Stomach (tissue), 9 donors: Measurements from ENCODE around the gene NPAT. TPM values are rescaled to one million over a fixed set of nuclear protein-coding genes. Genes with fewer than 3 reads are reported as not detected.

Experiments used
- DNase-seq, 2 donors: peaks; one replicate each; pipeline versions ENCODE4 v3.0.0 to v3.0.0-alpha.2; 2013 to 2019
- H3K27ac ChIP-seq, 5 donors: fragments of 200-600 bp in 4 of 5; sonication (generic) in 4 of 5; one replicate each; pipeline ENCODE4 v1.5.1; 2013 to 2019; ENCODE audit warnings: mild to moderate bottlenecking in 1 of 5, moderate library complexity in 1 of 5
- H3K27me3 ChIP-seq, 3 donors: fragments of 200-600 bp; sonication (generic); one replicate each; pipeline ENCODE4 v1.5.1; 2017 to 2019; ENCODE audit warnings: mixed run types in 1 of 3
- H3K36me3 ChIP-seq, 4 donors: fragments of 200-600 bp; sonication (generic); 1 replicate in 3 of 4; 2 replicates in 1 of 4; pipeline ENCODE4 v1.5.1; 2016 to 2019
- H3K4me1 ChIP-seq, 4 donors: fragments of 200-600 bp; sonication (generic); one replicate each; pipeline ENCODE4 v1.5.1; 2016 to 2019
- H3K4me3 ChIP-seq, 4 donors: fragments of 200-600 bp; sonication (generic) in 3 of 4; one replicate each; pipeline ENCODE4 v1.5.1; 2016 to 2019; ENCODE audit warnings: mild to moderate bottlenecking in 1 of 4
- H3K9me3 ChIP-seq, 4 donors: fragments of 200-600 bp; sonication (generic); one replicate each; pipeline ENCODE4 v1.5.1; 2016 to 2019
- CTCF ChIP-seq, 7 experiments: fragments of 450-650 bp in 4 of 7; fragments of 200-600 bp in 3 of 7; sonication (generic) in 3 of 7; IDR thresholded peaks; one replicate each; pipeline ENCODE4 v1.5.1; 2016 to 2019; ENCODE audit warnings: antibody characterized with exemption in 7 of 7, control low read depth in 2 of 7, mild to moderate bottlenecking in 1 of 7
- EP300 ChIP-seq: sonication (generic); formaldehyde crosslinking; IDR thresholded peaks from one replicate; pipeline ENCODE4 v1.6.1; 2017; ENCODE audit warnings: antibody characterized with exemption
- POLR2A ChIP-seq, 4 donors: fragments of 450-650 bp; IDR thresholded peaks; one replicate each; pipeline ENCODE4 v1.6.1; 2016; ENCODE audit warnings: antibody characterized with exemption in 4 of 4, control low read depth in 2 of 4, mild to moderate bottlenecking in 1 of 4, moderate library complexity in 1 of 4
- POLR2AphosphoS5 ChIP-seq, 3 donors: sonication (generic); formaldehyde crosslinking; IDR thresholded peaks; one replicate each; pipeline ENCODE4 v1.6.1; 2016; ENCODE audit warnings: antibody characterized with exemption in 3 of 3
- WGBS, 5 donors: extraction: QIAGEN DNeasy Blood & Tissue Kit in 3 of 5; methylation state at CpG; one replicate each; pipeline versions ENCODE4 v1.1.5 to v1.1.7; 2013 to 2018; 5-methylcytosine and 5-hydroxymethylcytosine counted together
- intact Hi-C: fragments of 100-400 bp; cut with DNase I; formaldehyde crosslinking; loops from one replicate; pipeline ENCODE4 v1.15.1; 2023; ENCODE audit warnings: low total_unique reads
- polyA plus RNA-seq, 3 donors: library from polyadenylated mRNA; stranded (reverse); fragments of 200-250 nt; gene quantifications; one replicate each; pipeline ENCODE4 v1.2.3, GENCODE V29; 2013
- total RNA-seq, 5 donors: library from RNA; depleted of rRNA; stranded (reverse); fragments of >200 nt; gene quantifications; one replicate each; pipeline versions ENCODE4 v1.1.0 to v1.2.3, GENCODE V29; 2014 to 2016
- donor health status: healthy with polysubstance abuse.
- donor health status: Bipolar disorder and iron deficiency.
- donor health status: healthy.

NPAT gene
- total and polyA plus RNA-seq, 8 donors = 2.1 to 36.6 (median 9.3) TPM

GRCh38 chr11:108197351-108197750 lies 25.1 kb downstream of the NPAT start:
- TF ChIP-seq POLR2AphosphoS5 (IDR thresholded peaks at IDR 0.05) (no peak), CTCF (IDR thresholded peaks at IDR 0.05) (no peak), EP300 (no peak), POLR2A (IDR thresholded peaks at IDR 0.05) (no peak)
- no peak for DNase-seq
- no peaks in the 10 kb centered on the region for H3K9me3 ChIP-seq

GRCh38 chr11:108196901-108197300 lies 25.5 kb downstream of the NPAT start:
- Histone ChIP-seq H3K36me3 (peaks cover 8 to 62% (median 57%) of the 10 kb centered on the region in 4 donors), H3K27ac (no peak overlapping the region), H3K4me1 (peaks cover 0 to 19% (median 8%) of the 10 kb centered on the region in 4 donors), H3K4me3 (no peak overlapping the region), H3K27me3 (no peaks in the 10 kb centered on the region), H3K9me3 (no peaks in the 10 kb centered on the region)
- WGBS, 5 donors = 77 to 91% (median 88%) methylated on average over 3 of the region's 3 CpGs
- DNase-seq = no peak
- intact Hi-C loops = no loop called here
- TF ChIP-seq CTCF (IDR thresholded peaks at IDR 0.05) = no peak
- no peak for TF ChIP-seq POLR2AphosphoS5 (IDR thresholded peaks at IDR 0.05)
- no peak for TF ChIP-seq POLR2A (IDR thresholded peaks at IDR 0.05)
- no peak for TF ChIP-seq EP300

More at GRCh38 chr11:108197351-108197750, 25.1 kb downstream of the NPAT start:
- H3K4me1 ChIP-seq = peaks cover 0 to 19% (median 8%) of the 10 kb centered on the region in 4 donors
- intact Hi-C loops = no loop called here
- no peaks in the 10 kb centered on the region for H3K27me3 ChIP-seq
- H3K4me3 ChIP-seq = no peak overlapping the region
- H3K36me3 ChIP-seq = peaks cover 8 to 57% (median 53%) of the 10 kb centered on the region in 4 donors
- H3K27ac ChIP-seq = no peak overlapping the region

- peaks cover 12 to 83% (median 79%) of the 10 kb centered on the region in 4 donors for H3K36me3 ChIP-seq
- DNase-seq = no peak
- intact Hi-C loops = no loop called here
Measured at GRCh38 chr11:108193725-108194124, 28.7 kb downstream of the NPAT start.

GRCh38 chr11:108177570-108177969 lies 44.9 kb downstream of the NPAT start:
- H3K9me3 ChIP-seq = no peaks in the 10 kb centered on the region
- no peaks in the 10 kb centered on the region for H3K27me3 ChIP-seq
- H3K36me3 ChIP-seq = peaks cover 11 to 96% (median 93%) of the 10 kb centered on the region in 4 donors
- DNase-seq = no peak
- WGBS, 5 donors = 74 to 95% (median 85%) methylated on average over 5 of the region's 5 CpGs
- TF ChIP-seq EP300 (no peak), CTCF (IDR thresholded peaks at IDR 0.05) (no peak), POLR2A (IDR thresholded peaks at IDR 0.05) (no peak), POLR2AphosphoS5 (IDR thresholded peaks at IDR 0.05) (no peak)
- intact Hi-C loops = no loop called here
- no peaks in the 10 kb centered on the region for H3K4me1 ChIP-seq
- H3K27ac ChIP-seq = no peak overlapping the region
- H3K4me3 ChIP-seq = no peak overlapping the region

More at GRCh38 chr11:108193725-108194124, 28.7 kb downstream of the NPAT start:
- no peak overlapping the region for H3K27ac ChIP-seq
- no peak for TF ChIP-seq EP300
- TF ChIP-seq CTCF (IDR thresholded peaks at IDR 0.05) = no peak
- no peak for TF ChIP-seq POLR2A (IDR thresholded peaks at IDR 0.05)
- no peak for TF ChIP-seq POLR2AphosphoS5 (IDR thresholded peaks at IDR 0.05)
- no peak overlapping the region for H3K4me3 ChIP-seq
- H3K27me3 ChIP-seq = no peaks in the 10 kb centered on the region
- peaks cover 0 to 10% (median 2%) of the 10 kb centered on the region in 4 donors for H3K4me1 ChIP-seq
- H3K9me3 ChIP-seq = no peaks in the 10 kb centered on the region
